Right hindlimb (tissue), 1 donor: Measurements from ENCODE around the gene EVL.
"Not testable (repeated sequence)": the region's sequence is repeated elsewhere in the genome, so short reads cannot be mapped to it uniquely, and the experiment has no call there.

ENCODE experiments used
- DNase-seq: peaks from one replicate; pipeline ENCODE4 v3.0.0-alpha.2; 2018

EVL gene

DNA sequence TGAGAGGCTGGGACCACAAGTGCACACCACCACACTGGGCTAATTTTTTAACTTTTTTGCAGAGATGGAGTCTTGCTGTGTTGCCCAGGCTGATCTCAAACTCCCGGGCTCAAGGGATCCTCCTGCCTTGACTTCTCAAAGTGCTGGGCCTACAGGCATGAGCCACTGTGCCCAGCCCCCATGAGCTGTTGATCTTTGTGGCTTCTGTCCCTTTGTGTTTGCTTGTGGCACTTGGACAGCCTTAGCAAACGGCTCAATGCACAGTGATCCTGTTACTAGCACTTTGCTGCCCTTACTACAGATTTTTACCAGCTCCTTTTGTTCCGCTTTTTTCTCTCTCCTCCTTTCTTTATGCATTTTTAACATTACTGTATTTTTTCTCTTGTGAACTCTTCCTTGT lies 25.3 kb upstream of the EVL start:
- no peak for DNase-seq

DNA sequence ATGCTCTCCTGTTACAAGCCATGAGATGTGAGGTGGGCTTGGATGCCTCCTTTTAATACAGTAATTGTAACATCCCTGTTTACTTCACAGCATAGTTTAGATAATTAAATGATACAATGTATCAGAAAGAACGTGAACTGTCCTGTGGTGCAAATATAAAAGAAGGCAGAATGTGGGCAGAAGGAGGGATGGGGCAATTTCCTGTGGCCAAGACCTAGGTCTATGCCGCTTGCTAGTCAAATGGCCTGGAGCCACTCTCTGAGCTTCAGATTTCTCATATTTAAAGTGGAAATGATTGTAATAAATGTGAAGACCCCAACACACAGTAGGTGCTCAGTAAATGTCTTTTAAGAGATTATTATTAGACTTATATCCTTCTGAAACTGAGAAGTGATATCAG lies 24.0 kb upstream of the EVL start:
- no peak for DNase-seq

DNA sequence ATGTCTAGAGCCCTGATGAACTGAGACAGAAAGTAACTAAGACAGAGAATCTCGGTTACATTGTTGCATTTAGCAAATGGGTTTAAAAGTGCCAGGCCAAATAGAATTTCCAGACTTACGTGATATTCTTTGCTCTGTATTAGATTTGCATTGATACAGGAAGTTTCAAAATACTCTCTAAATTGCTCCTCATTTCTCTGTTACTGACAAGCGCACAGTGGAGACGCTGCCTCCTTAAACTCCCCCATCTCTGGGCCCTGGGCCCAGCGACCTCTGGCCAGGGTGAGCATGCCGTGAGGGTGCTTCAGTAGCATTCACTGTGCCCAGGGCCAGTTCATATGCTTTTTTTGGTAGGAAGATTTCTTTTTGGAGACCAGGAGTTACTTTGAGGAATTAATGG lies 22.9 kb upstream of the EVL start:
- no peak for DNase-seq

DNA sequence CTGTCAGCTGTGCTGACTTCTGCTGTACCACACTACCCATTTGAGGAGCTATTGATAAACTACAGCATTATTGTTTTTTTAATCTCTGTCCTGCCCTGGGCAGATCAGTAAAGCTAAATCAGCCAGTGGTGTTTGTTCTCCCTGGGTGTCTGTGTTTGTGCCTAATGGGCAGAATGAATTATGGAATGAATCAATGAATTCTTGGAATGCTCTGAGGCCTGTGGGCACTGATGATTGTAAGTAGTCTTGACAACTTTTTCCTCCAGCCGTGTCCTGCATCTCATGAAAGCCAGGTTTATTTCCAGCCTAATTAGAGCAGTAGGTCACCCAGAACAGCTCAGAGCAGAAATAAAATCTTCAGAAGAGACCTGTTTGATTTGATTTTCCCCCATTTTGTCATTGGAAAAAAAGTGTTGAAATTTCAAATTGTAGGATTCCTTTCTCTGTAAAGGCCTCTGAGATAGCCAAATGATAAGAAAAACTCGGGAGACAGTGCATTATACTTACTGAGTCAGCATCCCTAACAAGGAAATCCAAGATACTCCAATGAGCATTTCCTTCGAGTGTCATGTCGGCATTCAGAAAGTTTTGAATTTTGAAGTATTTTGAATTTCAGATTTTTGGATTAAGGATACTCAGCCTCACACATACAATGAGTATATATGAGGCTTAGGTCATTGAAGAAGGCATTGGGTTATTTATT lies 19.4 kb upstream of the EVL start:
- DNase-seq, result no peak

DNA sequence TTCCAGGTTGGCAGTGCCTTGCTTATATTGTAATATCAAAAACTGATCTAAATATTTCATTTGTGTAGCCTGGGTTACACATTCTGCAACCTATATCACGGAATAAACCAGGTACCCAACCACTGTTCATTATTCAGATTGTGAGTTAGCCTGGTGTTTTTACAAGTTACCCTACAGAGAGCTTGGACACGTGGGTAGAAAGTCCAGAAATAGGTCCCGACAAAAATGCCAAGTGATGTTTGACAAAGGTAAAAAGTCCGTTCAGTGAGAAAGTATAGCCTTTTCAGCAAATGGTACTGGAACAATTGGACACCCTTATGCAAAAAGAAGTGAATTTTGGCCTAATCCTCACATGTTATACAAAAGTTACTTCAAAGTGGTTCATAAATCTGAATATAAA lies 17.6 kb upstream of the EVL start:
- DNase-seq, result no peak

DNA sequence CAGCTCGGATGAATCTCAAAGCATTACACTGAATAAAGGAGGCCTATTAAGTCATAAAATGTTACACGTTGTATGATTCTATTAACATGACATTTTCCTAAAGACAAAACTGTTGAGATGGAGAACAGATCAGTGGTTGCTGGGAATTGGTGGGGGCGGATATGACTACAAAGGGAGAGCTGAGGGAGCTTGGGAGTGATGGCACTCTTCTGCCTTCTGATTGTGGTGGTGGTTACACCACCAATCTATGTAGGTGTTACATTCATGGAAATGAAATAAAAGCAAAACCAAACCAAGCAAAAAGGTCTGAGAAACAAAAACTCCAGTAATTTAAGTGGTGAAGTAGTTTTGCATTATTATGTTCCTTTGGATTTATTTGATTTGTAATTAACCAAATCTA lies 16.4 kb upstream of the EVL start:
- no peak for DNase-seq

DNA sequence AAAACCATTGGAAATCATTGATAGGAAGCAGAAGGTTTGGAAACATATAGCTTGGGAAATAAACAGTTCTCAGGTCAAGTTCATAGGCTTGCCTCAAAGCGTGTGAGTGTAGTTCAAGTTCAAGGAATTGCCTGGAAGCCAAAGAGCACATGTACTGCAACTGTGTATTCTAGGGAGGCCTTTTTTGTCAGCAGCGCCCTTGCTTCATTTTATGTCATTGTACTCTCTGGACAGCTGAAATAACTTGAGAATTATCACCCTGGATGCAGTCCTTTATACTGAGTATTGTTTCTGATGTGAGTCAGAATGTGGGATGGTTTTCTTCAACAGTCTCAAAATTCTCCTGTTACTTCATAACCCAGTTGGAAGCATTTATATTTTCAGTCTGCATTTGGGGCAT lies 16.0 kb upstream of the EVL start:
- DNase-seq, result no peak

DNA sequence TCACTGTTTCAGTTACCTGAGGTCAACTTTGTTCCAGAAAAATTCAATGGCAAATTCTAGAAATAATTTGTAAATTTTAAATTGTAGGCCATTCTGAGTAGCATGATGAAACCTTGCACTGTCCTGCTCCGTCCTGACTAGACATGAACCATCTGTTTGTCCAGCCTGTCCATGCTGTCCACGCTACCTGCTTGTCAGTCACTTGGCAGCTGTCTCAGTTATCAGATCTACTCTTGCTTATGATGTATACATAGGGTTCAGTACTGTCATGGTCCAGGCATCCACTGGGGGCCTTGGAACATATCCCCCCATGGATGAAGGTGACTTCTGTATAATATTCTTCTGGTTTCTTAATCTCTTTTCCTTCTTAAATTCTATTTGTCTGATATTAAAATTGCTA lies 14.1 kb upstream of the EVL start:
- no peak for DNase-seq

DNA sequence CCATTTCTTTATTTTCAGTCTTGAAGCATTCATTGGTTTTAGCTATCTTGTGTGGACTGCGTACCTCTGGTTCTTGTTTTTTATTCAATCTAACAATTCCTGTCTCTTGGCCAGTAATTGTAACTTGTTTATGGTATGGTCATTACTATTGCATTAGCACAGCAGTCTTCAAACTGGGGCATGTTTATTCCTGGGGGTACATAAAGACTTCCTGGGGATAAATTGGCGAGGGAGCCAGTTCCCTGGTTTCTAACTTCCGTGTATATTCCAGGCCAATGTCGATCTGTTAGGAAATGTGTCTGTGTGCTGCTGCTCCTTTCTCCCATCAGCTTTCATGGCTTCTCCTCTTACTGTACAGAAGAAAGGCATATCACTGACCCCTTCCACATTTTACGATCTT lies 13.7 kb upstream of the EVL start:
- DNase-seq, result no peak

DNA sequence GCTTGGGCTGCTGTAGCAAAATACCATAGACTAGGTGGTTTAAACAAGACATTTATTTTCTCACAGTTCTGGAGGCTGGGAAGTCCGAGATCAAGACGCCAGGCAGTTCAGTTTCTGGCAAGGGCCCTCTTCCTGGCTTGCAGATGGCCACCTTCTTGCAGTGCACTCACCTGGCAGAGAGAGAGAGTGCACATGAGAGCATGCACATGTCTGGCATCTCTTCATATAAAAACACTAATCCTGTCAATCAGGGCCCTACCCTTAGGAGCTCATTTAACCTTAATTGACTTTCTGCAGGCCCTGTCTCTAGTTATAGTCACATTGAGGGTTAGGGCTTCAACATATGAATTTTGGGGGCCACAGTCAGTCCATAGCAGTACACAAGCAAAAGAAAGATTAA lies 12.4 kb upstream of the EVL start:
- DNase-seq, result no peak

DNA sequence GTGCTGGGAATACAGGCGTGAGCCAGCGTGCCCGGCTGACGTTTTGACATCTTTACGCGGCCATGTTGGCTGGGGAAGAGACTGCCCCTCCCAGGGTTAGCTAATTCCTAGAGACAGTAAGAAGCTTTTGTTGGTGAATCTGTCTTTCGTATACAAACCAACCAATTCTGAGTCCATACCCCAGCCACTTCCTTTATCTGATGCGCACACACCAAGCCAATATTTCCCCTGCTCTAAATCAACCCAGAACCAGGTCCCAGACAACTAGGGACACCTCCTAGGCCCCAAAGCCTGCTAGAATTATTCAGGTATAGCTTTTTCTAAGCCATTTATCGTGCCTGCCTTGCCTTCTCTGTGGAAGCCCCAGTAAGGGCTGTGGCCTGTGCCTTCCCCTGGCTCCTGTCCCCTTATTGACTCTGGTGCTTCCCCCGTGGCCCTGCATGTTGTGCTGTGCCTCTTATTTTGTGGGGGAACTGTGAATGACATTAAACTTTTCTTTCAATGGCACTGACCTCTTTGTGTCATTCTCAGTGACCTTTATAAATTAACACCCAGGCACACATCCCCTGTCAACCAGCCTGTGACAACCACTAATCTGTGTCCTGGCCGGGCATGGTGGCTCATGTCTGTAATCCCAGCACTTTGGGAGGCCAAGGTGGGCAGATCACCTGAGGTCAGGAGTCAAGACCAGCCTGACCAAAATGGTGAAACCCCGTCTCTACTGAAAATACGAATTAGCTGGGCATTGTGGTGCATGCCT lies 10.7 kb upstream of the EVL start:
- DNase-seq, result no peak

DNA sequence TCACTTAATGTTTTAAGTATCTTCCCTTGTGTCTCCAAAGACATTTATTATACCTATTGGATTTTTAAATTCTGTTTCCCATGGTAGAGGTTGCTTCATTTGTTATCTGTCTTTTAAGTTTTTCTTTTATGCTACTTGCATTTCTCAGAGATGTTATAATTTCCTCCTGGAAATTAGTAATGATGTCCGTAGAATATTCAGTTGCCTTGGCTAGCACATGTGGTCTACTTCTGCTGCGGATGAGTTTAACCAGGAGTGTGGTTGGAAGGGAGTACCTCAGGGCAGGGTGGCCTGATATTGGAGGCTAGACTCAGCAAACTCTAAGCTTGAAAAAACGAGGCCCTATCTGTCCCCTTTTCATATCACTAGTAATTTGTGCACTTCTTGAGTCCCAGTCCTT lies 8.8 kb upstream of the EVL start:
- no peak for DNase-seq

DNA sequence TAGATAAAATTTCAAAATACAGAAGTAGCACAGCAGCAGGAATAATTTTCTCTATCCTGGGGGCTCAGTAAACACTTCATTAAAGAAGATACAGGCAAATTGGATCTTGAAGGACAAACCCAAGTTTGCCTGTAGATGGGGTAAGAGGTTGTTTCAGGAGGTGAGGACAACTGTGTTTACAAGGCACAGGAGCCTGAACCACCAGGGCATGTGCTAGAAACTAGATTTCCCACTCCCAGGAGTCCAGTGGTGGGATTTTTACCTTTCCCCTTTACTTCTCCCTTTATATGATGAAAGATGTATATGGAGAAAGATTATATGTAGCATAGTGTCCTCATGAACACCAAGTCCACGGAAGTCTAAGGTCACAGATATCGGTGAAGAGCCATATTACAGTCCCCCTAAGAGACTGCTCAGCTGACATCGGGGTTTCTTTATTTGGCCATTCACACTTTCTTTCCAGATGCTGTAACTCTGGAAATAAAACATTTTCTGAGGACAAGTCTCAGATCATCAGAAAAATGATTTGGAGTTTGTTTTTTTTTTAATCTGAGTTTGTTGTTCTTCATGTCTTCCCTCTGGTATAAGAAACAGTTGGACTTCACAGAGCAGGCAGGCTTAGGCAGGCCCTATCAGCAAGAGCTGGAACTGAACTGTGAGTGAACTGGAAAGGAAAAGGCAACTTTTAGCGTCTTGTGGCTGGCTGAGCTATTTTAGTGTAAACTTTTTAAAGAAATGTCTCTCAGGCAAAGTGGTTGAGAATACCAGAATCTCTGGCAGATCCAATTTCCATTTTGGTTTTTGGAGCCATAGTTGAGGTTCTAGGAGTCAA lies 8.0 kb upstream of the EVL start:
- DNase-seq, result no peak

DNA sequence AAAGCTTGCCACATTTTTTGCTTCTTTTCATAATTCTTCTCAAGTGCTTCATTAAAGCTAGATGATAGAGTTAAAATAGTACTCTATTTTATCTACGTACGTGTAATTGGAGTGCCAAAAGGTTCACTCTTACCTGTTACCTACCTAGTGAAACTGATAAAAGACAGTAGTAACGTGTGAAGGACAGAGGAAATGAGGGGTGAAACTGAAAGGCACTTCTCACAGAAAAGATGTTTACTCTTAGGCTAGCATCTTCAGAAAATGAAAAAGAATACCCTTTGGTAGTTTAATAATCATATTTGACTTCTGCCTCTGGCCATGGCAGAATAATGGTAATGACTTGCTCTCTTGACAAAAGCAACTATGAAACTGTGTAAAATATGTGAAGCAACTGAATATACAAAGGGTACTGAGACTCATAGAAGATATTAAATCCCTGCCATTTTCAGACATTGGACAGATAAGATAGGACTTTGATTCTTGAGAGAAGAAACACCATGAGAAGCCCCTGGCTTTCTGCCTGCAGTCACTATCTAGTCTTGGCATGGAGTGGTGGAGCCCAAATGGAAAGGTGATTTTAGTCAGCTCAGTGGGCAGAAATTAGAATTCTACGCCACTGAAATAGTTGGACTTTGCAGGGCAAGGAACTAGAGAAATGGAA lies 6.3 kb upstream of the EVL start:
- DNase-seq, result no peak

DNA sequence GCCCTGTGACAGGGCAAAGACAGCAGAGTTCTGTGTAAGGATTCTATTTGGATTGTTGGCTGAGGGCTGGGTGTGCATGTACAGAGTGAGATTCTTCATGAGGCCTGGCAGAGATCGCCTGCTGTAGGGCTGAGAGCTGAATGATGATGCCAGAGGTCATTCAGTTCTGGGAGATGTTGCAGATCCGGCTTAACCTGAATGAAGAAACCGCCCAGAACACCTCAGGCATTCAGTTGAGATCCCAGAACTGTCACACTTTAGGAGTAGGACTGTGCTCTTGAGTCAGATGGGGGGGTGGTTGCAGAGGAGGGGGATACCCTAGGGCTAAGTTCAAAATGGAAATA lies 5.8 kb upstream of the EVL start:
- no peak for DNase-seq

DNA sequence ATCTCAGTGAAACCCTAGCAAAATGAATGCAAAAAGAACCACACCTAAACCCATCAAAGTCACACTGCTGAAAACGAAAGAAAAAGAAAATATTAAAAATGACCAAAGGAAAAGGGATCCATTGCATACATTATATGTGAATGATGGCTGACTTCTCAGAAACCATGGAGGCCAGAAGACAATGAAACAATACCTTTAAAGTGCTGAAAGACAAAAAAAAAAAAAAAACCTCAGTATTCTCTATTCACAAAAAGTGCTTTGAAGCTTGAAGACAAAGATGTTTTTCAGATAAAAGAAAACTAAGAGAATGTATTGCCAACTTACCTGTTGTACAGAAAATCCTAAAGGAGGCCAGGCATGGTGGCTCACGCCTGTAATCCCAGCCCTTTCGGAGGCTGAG lies 4.5 kb upstream of the EVL start:
- no peak for DNase-seq

DNA sequence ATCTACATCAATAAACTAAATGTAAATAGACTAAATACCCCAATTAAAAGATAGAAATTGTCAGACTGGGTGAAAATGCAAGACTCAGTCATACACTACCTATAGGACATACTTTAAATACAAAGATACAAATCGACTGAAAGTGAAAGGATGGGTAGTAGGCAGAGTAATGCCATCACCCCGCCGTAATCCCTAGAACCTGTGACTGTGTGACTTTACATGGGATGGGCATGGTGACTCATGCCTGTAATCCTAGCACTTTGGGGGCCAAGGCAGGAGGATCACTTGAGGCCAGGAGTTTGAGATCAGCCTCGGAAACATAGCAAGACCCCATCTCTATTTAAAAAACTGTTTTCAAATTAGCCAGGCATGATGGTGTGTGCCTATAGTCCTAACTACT lies 2.6 kb upstream of the EVL start:
- DNase-seq, result no peak

DNA sequence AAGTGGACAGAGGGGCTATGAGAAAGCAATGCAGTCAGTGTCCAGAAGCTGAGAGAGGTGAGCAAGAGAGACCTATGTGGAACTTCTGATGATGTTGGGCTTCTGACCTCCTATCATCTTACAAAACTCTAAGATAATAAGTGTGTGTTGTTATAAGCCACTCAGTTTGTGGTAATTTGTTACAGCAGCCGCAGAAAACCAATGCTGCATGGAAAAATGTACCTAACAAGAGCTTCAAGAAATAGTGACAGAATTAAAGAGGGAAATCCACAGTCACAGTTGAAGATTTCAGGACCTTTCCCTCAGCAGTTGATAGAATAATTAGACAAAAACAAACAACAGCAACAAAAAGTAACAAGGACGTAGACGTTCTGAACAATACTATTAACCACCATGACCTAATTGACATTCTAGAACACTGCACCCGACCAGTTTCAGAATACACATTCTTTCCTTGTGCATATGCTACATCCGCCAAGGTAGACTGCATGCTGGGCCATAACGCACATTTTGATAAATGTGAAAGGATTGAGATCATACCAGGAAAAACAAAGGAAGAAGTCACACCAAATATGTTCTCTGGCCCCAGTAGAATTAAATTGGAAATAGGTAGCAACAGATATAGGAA lies 1.8 kb upstream of the EVL start:
- no peak for DNase-seq

DNA sequence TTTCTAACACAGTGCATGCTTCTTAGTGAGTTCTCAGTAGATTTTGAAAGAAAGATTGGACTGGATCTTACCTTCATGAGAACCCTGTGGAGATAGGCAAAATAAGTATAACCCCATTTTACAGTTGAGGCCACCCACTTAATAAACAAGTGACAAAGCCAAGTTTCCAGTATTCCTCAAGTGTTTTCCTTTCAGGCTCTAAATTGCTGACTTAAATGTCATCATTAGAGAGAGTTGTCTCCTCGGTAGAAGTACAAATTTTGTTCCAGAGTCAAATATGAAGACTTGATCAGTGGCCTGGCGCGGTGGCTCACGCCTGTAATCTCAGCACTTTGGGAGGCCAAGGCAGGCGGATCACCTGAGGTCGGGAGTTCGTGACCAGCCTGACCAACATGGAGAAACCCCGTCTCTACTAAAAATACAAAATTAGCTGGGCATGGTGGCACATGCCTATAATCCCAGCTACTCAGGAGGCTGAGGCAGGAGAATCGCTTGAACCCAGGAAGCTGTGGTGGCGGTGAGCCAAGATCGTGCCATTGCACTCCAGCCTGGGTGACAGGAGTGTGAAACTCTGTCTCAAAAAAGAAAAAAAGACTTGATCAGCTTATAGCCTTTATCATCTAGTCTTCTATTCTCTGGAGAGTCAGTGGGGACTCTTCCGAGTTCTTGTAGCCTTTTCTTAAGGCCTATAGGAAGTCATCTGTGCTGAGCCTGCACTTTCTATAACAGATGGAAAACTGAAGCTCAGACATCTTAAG lies 708 bp upstream of the EVL start:
- DNase-seq, result not testable (repeated sequence)

DNA sequence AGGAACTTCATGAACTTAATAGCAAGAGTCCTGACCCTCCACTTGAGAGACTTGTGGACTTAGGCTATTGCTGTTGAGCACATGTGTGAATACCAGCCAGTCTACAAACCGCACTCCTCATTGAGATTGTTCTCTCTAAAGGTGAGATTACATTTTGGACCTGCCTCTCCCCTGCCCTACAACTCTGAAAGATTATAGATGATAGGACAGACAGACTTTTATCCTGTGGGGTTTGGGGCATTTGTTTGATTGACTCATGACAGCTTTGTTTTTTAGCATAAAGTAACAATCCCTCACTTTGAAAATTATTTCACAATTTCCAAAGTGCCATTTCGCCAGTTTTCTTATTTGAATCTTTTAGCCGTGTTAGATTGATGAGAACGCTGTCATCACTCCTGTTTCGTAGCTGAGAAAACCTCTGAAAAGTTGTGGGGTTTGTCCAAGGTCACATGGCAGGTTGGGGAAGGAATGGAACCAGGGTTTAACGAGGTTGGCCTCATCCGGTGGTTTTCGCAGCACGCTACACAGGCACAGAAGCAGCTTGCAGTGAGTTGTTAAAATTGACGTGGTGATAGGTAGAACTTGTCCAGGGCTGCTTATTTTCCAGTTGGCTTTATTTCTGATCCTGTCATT lies 836 bp downstream of the EVL start:
- no peak for DNase-seq

DNA sequence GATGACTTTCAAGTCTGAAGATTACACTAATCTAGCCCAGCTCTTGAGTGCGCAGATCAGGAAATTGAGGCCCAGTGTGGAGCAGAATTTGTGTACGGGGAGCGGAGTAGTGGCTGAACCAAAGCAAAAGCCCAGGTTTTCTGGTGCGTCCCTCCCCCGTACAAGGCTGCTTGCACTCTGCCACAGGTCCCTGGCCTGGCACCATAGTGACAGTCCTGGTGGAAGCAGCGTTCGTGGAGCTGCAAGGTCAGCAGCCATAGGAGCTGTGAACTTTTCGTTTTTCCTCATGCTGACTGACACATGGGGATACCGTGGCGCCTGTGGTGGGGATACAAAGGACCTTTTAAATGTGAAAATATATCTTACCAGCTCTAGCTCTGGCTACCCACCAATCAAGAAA lies 1.7 kb downstream of the EVL start:
- DNase-seq, result no peak

DNA sequence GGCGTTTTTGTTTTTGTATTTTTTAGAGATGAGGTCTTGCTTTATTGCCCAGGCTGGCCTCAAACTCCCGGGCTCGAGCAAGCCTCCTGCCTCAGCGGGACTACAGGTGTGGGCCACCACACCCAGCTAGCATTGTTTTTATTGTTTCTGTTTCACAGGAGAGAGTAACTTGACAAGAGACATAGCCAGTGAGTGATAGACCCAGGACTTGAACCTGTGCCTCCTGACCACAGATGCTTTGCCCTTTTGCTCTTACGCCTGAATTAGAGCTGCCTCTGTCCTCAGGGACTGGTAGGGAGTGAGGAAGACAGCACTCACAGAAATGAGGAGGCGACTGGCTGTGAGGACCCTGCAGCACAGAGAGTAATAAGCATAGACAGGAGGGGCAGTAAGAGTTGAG lies 2.3 kb downstream of the EVL start:
- no peak for DNase-seq
